Measurements from ENCODE around the gene PTPRK. TPM values are rescaled to one million over a fixed set of nuclear protein-coding genes. Genes with fewer than 3 reads are reported as not detected.

Gene PTPRK
- total and polyA plus RNA-seq, 2 of the 13 experiments (the other 11 are each of a cell fraction or from before 2014, with no cell fraction given) = 43.6 to 98.3 TPM

- TF ChIP-seq RERE (CRISPR knock-in tag; IDR thresholded peaks at IDR 0.05; ENCODE audit: low read depth) = 0 out of 2 replicates have a peak, but pooled peaks have one; percentile 23
- TF ChIP-seq HMGXB4 (CRISPR knock-in tag; IDR thresholded peaks at IDR 0.05; ENCODE audit: borderline replicate concordance in 1 of 2, low read depth in 1 of 2) = peak; percentile 33 to 95; a peak in 2 of 4 replicates
- no peak; the same call in 1 of the 2 replicates for TF ChIP-seq PITX1 (CRISPR knock-in tag; IDR thresholded peaks at IDR 0.05)
- peak; percentile 55; the same call in 1 of the 2 replicates for TF ChIP-seq THAP9 (CRISPR knock-in tag; IDR thresholded peaks at IDR 0.05; ENCODE audit: borderline replicate concordance)
- TF ChIP-seq ZNF672 (CRISPR knock-in tag; IDR thresholded peaks at IDR 0.05) = no peak
- no peak for TF ChIP-seq HNF4G (IDR thresholded peaks at IDR 0.05; ENCODE audit: borderline replicate concordance, low read depth, low read length)
- no peak for TF ChIP-seq HNF4G (CRISPR knock-in tag; IDR thresholded peaks at IDR 0.05; ENCODE audit: borderline replicate concordance, low read depth)
- TF ChIP-seq RORA (CRISPR knock-in tag; IDR thresholded peaks at IDR 0.05) = no peak
- peak; percentile 95 for TF ChIP-seq ZGPAT (CRISPR knock-in tag; IDR thresholded peaks at IDR 0.05)
- 0 out of 2 replicates have a peak, but pooled peaks have one; percentile 29 for TF ChIP-seq ETV6 (CRISPR knock-in tag; conservative IDR thresholded peaks at IDR 0.05)
- peak; percentile 68; the same call in 1 of the 2 replicates for TF ChIP-seq HNRNPUL1 (IDR thresholded peaks at IDR 0.05; ENCODE audit: low read depth, low read length)
- TF ChIP-seq FOXA1 (IDR thresholded peaks at IDR 0.05) = no peak
- TF ChIP-seq FOXA1 (CRISPR knock-in tag; IDR thresholded peaks at IDR 0.05) = no peak; the same call in 1 of the 2 replicates
- TF ChIP-seq GTF2F1 (IDR thresholded peaks at IDR 0.05; ENCODE audit: low read length) = 0 out of 2 replicates have a peak, but pooled peaks have one; percentile 58
- TF ChIP-seq ZBTB43 (CRISPR knock-in tag; conservative IDR thresholded peaks at IDR 0.05) = no peak
These were observed at the start of gene PTPRK (continued) for GRCh38 chr6:128520436-128521281.

Data from HepG2 (cell line).